Umbilical cord (tissue), 2 donors: ENCODE measurements around the gene CGB8. TPM values are rescaled to one million over a fixed set of nuclear protein-coding genes. Genes with fewer than 3 reads are reported as not detected.
"Not testable (repeated sequence)": the region's sequence is repeated elsewhere in the genome, so short reads cannot be mapped to it uniquely, and the experiment has no call there.

Experiments used
- DNase-seq: peaks from one replicate; pipeline ENCODE4 v3.0.0-alpha.2; 2015; ENCODE audit warnings: low spot score
- total RNA-seq: library from RNA; depleted of rRNA; stranded (reverse); fragments of >200 nt; gene quantifications from one replicate; pipeline ENCODE4 v1.2.3, GENCODE V29; 2014; ENCODE audit warnings: low replicate concordance; ENCODE audit not compliant: insufficient read depth

Gene CGB8
- not detected for total RNA-seq

DNA sequence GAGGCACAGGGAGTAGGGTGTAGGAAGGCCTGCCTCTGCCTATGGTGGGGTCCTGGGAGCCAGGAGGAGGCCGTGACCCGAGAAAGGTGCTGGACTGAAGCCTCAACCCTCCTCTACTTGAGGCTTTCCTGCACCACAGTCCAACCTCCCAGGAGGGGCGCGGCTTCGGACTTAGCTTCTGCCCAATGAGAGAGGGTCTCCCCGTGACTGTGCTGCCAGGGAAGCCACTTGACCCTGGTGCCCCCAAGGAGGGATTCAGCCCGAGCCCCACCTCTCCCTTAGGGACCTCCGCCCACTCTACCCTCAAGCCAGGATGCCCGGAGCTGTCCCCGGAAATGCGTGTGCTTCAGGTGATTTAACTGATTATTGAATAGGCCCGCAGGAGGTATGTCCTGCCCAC lies at the start of gene CGB8:
Gene CGB8, minus strand, starts transcription at position 101 of the 400 bp plus-strand sequence. CDS start 372 bp downstream, outside the sequence.
- not testable (repeated sequence) for DNase-seq

DNA sequence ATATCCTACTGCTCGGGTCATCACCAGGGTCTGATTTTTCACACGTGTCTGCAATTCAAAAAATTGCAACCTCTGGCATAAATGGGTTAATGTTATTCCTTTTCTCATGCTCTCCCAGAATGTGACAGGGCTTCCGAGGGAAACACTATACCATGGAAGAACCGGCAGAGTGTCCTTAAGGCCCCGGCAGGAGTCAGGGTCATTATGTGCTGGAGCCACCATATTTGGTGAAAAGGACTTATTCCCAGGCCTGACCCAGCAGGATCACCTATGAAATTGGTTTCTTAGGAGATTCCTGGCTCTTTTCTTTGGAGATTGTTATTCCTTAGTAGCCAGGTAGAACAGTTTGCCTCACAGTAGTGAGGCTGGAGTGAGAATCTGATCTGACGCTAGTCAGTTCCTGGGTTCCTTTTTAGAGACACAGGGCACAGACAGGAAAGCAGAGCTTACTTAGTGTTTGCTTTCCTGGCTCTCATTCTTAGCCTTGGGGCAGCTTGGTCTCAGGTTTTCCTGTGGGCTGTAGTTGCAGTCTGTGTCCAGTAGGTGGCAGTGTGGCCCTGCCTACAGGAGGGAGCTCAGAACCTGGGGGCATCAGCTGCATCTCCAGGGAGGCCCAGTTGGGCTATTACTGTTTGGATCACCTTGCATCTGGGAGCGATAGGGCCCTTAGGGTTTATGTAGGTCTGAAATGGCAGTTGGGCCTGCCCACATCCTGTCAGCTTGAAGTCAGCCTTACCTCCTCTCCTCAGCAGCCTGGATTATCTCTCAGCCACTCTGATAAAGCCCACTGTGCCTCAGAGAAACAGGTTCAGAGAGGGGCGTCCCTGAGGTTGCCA lies 48.8 kb upstream of the CGB8 start:
- peak; percentile 82 for DNase-seq

DNA sequence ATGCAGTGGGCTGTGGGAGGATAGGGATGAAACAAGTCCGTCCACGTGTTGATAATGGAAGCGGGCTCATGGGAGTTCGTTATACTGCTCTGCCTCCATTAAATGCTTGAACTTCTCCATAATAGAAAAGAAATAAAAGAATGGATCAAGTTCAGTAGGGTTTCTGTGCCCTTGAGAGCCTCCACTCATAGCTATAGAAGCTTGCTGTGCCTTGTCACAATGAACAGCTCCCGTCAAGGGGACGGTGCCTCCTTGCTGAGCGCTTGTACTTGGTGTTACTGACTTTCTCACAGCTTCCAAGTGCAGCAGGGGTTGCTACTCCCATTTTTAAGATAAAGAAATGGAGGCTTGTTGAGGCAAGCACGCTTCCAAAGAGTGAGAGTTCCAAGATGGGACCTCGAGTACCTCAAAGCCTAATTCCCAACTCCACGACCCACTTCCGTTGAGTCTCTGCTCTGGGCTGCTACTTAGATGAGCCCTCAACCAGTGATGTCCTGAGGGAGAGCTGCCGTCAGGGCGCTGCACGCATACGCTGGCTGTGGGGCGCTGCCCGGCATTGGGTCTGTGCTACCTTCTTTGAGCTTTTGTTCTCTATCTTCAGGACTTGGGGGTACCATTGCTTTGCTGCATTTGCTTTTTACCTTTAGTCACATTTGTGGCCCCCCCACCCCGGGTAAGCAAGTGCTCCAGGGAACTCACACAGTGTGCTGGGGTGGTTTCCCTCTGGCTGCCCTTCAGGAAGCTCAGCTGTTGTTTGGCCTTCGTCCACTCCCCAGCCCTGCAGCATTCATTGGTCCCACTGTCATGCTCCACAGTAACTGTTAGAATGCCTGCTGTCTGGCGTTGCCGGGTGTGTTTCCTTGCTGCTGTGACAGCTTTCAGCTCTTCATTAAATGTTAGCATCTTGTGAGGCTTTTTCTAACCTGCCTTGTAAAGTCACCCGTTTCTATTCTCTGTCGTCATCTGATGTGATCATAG lies 45.9 kb upstream of the CGB8 start:
- no peak for DNase-seq

DNA sequence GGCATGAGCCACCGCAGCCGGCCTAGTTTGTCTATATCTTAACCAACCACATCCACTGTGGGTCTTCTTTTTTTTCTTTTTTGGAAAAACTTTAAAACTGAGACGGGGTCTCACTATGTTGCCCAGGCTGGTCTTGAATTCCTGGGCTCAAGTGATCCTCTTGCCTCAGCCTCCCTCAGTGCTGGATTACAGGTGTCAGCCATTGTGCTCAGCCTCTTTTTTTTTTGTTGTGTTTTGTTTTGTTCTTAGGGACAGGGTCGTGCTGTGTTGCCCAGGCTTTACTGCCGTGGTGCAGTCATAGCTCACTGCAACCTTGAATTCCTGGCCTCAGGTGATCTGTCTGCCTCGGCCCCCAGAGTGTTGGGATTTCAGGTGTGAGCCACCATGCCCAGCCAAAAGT lies 43.8 kb upstream of the CGB8 start:
- DNase-seq = no peak

DNA sequence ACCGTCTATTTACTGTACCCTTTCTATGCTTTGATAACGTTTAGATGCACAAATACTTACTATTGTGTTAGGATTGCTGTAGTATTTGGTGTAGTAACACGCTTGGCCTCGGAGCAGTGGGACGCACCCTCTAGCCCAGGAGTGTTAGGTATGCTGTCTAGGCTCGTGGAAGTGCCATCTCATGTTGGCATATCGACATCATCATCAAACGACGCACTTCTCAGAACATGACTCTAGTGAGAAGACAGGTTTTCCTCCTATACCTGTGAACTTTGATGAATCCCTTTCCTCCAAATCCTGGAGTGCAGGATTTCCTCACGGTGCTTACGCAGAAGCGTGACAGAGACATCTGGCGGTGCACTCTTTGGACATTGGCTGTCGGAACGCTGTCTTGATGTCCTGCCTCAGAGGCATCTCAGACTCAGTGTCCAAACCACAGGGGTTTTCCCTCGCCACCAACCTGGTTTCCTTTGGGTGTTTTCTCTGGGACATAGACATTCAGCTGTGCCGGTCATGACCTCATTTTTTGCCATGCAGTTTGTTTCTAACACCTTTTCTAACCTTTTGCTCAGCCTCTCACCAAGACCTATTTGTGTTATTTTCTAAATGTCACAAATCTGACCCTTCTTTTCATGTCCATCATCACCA lies 42.6 kb upstream of the CGB8 start:
- no peak for DNase-seq

DNA sequence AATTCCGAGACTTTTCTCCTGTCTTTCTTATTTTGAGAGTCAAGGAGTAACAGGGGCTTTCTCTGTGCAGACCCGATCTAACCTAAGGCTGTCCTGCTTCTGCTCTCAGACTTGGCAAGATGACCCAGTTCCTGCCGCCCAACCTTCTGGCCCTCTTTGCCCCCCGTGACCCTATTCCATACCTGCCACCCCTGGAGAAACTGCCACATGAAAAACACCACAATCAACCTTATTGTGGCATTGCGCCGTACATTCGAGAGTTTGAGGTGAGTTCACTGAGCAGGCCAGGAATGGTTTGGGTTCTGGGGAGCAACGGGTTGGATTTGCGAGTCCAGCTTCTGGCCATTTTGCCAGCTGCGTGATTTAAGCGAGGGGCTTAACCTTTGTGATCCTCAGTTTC lies 37.4 kb upstream of the CGB8 start:
- no peak for DNase-seq

DNA sequence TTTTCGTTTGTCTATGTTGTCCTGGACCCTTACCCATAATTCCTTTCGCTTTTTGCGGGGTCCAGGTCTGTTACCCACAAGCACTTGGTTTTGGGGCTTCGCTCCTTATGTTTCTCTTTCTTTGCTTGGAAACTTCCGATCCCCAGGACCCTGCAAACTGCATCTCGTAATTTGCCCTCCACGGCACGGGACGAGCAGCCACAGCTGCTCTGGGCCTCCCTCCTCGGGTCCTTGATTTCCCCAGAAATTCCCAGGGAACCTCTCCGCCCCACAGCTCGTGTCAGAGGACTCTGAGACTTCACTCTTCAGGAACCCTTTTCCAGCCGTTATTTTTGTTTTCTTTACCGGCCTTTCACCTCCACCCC lies 36.9 kb upstream of the CGB8 start:
- DNase-seq = no peak

DNA sequence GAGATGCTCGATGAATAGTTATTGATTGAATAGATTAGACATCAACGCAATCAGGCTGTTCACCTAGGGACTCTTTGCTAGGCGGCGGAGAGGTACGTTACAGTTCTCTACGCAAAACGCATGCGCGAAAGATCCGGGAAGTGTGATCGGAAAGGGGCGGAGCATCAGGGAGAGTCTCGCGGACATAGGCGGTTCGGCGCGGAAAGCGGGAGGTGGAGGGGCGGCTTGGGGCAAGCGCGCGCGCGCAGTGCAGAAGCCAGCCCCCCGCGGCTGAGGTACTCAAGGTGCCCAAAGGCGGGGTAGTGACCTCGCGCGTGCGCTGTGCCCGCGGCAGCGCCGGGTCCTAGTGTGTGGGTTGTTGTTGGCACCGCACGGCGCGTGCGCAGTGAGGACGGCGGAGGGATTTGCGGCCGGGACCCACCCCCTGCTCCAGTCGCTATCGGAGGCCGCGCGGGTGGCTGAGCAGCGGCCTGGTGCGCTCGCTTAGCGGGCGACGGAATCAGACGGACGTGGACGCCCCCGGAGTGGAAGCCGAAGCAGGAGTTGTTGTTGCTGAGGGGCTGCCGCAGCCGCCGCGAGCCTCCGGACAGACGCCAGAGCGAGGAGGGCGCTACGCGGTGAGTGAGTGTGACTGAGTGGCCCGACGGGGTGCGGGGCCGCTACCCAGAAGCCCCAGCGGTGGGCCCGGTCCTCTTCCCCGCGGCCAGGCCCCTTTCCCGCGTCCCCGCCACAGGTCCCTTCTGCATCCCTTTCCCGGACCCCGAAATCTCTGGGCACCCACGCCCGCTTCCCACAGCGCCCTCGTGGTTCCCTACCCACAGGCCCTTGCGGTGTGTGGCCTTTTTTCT lies 36.3 kb upstream of the CGB8 start, which contains the start of gene SNRNP70:
Gene SNRNP70, plus strand, starts transcription at position 432 of the 848 bp plus-strand sequence. CDS start 964 bp downstream, outside the sequence.
- DNase-seq = peak; percentile 99

DNA sequence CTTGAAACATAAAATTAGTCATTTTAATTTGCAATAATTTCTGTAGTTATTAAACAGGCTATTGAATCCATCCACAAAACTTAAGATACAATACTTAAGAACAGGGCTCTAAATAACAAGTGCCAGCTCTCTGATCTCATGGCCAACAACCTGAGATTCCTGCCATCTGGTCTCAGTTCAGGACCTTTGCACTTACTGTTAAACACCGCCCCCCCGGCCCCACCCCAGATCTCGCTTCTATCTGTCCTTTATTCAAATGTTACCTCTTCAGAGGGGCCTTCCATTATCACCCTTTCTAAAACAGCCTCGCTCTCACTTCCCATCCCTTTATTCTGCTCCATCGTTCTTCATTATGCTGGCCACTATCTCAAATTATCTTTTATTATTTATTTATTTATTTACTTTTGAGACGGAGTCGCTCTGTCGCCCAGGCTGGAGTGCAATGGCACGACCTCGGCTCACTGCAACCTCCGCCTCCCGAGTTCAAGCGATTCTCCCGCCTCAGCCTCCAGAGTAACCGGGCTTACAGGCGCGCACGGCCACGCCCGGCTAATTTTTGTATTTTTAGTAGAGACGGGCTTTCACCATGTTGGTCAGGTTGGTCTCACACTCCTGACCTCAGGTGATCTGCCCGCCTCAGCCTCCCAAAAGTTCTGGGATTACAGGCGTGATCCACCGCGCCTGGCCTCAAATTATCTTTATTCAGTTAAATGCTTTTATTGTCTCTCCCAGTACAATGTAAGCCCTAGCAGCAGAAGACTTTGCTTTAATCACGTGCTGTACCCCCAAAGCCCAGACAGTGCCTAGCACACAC lies 35.5 kb upstream of the CGB8 start:
- no peak for DNase-seq

DNA sequence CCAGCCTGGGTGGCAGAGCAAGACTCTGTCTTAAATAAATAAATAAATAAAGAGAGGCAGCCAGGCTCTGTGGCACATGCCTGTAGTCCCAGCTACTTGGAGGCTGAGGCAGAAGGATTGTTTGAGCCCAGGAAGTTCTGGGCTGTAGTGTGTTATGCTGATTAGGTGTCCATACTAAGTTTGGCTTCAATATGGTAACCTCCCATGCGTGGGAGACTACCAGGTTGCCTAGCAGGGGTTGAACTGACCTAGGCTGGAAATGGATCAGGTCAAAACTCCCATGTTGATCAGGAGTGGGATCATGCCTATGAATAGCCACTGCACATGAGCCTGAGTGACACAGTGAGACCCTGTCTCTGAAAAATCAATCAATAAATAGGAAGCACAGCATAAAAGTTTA lies 32.4 kb upstream of the CGB8 start:
- DNase-seq = no peak

DNA sequence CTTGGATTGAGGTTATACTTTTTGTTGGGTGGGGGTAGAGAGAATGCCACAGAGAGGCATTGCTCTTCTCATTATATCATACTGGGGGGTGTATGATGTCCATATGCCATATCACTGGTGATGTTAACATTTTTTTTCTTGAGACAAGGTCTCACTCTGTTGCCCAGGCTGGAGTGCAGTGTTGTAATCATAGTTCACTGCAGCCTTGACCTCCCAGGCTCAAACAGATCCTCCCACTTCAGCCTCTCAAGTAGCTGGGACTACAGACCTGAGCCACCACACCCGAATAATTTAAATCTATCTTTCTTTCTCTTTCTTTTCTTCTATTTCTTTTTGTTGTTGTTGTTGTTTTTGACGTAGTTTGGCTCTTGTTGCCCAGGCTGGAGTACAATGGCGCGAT lies 31.5 kb upstream of the CGB8 start:
- DNase-seq = no peak

DNA sequence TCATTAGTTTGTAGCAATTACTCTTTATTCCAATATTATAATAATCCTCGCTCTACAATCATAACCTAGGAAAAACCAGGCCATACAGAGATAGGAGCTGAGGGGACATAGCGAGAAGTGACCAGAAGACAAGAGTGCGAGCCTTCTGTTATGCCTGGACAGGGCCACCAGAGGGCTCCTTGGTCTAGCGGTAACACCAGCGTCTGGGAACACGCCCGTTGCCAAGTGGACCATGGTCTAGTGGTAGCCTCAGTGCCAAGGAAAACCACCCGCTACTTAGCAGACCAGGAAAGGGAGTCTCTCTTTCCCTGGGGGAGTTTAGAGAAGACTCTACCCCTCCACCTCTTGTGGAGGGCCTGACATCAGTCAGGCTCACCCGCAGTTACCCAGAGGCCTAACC lies 26.0 kb upstream of the CGB8 start:
- DNase-seq = peak; percentile 40

DNA sequence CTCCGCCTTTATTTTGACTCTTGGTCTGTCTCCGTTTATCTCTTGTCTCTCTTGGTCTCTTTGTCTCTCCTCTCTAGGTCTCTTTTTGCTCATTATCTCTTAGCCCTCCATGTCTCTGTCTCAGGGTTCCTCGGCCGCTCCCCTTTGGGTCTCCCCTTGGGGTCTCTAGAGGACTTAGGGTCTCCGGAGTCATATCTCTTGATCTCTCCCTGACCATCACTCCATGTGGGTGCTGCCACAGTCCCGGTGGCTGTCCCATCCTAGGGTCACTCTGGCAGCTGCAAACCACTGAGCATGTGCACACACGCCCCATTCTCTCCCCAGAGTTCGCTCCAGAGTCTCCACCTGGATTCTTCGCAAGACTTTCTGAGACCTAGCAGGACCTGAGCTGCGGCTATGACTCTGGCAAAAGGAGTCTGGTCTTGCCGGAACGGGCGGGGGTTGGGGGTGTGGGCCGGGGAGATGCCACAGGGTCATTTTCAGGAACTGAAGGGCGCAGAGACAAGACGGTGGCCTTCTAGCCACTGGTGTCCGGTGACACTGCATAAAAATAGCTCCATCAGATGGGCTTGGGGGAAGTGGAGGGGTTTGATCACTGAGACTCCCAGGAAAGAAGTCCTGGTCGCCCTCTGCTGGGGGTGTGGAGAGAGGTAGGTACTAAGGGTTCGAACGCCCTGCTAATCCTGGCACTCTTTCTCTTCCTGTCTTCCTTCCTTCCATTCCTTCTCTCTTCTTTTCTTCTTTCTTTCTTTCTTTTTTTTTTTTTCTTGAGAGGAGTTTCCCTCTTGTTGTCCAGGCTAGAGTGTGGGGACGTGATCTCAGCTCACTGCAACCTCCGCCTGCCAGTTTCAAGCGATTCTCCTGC lies 24.8 kb upstream of the CGB8 start:
- no peak for DNase-seq

DNA sequence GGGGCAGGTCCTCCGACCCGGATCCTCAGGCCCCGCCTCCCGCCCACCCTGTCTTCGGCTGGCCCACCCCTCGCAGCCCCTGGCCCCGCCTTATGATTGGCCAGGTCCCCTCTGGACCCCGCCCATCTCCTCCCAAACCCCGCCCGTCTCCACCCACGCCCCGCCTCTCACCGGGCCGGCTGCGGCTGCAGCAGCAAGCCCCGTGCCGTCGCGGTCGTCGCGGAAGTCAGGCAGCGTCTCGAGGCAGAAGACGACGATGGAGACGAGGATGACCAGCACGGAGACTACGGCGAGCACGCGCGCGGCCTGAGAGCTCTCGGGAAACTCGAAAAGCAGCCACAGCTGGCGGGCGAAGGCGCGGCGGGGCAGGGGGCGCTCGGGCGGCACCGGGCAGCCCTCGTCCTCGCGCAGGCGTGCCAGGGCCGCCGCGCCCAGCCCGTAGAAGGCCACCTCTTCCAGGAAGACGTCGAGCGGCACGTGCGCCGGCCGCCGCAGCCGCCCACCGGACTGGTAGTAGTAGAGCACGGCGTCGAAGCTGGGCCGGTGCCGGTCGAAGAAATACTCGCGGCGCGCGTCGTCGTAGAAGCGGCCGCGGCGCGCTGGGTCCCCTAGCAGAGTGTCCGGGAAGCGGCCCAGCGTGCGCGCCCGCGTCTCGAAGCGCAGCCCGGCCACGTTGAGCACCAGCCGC lies 23.1 kb upstream of the CGB8 start:
- DNase-seq = no peak

DNA sequence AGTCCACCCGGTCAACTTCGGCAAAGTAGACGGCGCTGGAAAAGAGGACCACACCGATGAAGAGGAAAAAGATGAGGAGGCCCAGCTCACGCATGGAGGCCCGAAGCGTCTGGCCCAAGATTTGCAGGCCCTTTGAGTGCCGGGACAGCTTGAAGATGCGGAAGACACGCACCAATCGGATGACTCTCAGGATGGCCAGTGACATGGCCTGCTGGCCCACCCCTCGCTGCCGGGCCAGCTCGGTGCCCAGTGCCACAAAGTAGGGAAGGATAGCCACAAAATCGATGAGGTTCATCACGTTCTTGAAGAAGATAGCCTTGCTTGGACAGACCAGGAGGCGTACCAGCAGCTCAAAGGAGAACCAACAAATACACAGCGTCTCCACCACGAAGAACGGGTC lies 21.5 kb upstream of the CGB8 start:
- DNase-seq = no peak

DNA sequence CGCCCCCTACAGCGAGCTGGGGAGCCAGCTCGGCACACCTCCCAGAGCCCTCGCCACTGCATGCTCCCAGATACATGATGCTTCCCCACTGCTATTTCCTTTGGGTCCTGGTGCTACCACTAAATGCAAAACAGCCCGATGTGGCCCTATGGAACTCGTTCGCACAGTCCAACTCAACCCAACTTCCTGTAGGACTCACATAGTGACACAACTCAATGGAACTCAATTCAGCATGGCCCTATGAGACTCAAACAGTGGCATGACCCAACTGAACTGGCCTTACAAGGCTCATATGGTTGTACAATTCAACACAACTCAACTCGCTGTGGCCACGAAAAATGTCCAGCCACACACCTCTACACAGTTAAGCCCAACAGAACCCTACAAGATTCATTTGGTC lies 20.1 kb upstream of the CGB8 start:
- no peak for DNase-seq

DNA sequence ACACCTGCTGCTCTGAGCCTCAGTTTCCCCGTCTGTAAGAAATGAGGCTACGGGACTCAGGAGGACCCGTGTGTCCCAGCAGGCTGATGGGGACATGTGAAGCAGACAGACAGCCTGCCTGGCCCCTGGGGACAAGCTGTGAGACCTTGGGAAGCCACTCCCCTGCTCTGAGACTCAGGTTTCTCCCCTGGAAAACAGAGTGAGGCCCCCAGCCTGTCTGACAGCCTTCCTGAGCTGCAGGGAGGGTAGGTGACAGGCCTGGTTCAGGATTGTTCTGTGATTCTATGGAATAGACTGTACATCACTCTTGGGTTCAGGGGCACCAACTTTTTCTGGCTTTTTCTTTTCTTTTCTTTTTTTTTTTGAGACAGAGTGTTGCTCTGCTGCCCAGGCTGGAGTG lies 18.6 kb upstream of the CGB8 start:
- peak; percentile 19 for DNase-seq

DNA sequence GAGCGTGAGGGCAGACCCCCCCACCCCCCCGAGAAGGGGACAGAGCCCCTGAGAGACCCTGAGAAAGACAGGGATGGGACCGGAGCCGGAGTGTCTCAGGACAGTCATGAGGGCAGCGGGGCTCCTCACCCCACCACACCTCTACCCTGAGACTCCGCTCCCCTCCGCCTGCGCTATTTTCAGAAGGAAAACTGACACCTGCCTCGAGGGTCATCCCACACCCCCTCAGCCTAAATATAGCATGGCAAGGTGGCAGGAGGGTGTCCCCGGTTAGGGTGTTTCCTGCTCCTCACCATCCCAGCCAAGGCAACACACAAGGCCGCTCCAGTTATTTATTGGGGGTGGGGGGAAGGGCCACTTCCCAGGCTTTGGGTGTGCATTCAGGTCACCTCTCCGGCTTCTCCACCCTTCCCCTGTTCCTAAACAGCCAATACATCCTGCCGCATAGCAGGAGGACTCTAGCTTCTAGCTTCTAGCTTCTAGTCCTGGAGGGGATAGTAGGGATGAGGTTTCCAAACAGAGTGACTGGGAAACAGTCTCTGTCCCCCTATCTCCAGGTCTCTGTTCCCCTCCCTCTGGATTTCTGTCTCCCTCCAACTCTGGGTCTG lies 17.1 kb upstream of the CGB8 start:
- no peak for DNase-seq
